Neural progenitor cell (in vitro differentiated cells): Measurements from ENCODE around the gene BTG2. TPM values are rescaled to one million over a fixed set of nuclear protein-coding genes. Genes with fewer than 3 reads are reported as not detected.
"Not testable (repeated sequence)": the region's sequence is repeated elsewhere in the genome, so short reads cannot be mapped to it uniquely, and the experiment has no call there.

Source experiments
- DNase-seq: peaks from one replicate; pipeline ENCODE4 v3.0.0-alpha.2; 2016; ENCODE audit warnings: low spot score
- H2AFZ ChIP-seq: fragments of 200-600 bp; sonication (generic); replicated peaks from 2 replicates; pipeline ENCODE4 v1.6.1; 2016; ENCODE audit warnings: antibody characterized with exemption
- H3F3A ChIP-seq: fragments of 200-600 bp; sonication (generic); 2 replicates; pipeline ENCODE4 v1.6.1; 2016; ENCODE audit warnings: antibody characterized with exemption, low read depth
- H3K27ac ChIP-seq: fragments of 200-600 bp; sonication (generic); 2 replicates; pipeline ENCODE4 v1.5.1; 2016; ENCODE audit warnings: mild to moderate bottlenecking
- H3K27me3 ChIP-seq: fragments of 200-600 bp; sonication (generic); 2 replicates; pipeline ENCODE4 v1.6.1; 2016; ENCODE audit warnings: mild to moderate bottlenecking, moderate library complexity
- H3K36me3 ChIP-seq: fragments of 200-600 bp; sonication (generic); 2 replicates; pipeline ENCODE4 v1.5.1; 2016
- H3K4me1 ChIP-seq: fragments of 200-600 bp; sonication (generic); 2 replicates; pipeline ENCODE4 v1.6.1; 2016; ENCODE audit warnings: mixed run types
- H3K4me2 ChIP-seq: fragments of 200-600 bp; sonication (generic); 2 replicates; pipeline ENCODE4 v1.6.1; 2016
- H3K4me3 ChIP-seq: fragments of 200-600 bp; sonication (generic); 2 replicates; pipeline ENCODE4 v1.5.1; 2016
- H3K79me2 ChIP-seq: fragments of 200-600 bp; sonication (generic); 2 replicates; pipeline ENCODE4 v1.6.1; 2016; ENCODE audit warnings: low read depth
- H3K9ac ChIP-seq: fragments of 200-600 bp; sonication (generic); 2 replicates; pipeline ENCODE4 v1.6.1; 2016
- H3K9me3 ChIP-seq: fragments of 200-600 bp; sonication (generic); 2 replicates; pipeline ENCODE4 v1.5.1; 2016; ENCODE audit warnings: low read depth
- H4K20me1 ChIP-seq: fragments of 200-600 bp; sonication (generic); 2 replicates; pipeline ENCODE4 v1.6.1; 2016; ENCODE audit warnings: low read depth
- H3K27ac Mint-ChIP-seq: 3 replicates; pipeline ENCODE4 v1.8.0; 2021; ENCODE audit warnings: mixed read lengths
- H3K27me3 Mint-ChIP-seq: 2 replicates; pipeline ENCODE4 v1.8.0; 2022; ENCODE audit warnings: low read depth, mild to moderate bottlenecking, inconsistent platforms, moderate library complexity, mixed read lengths; ENCODE audit not compliant: insufficient read depth
- H3K36me3 Mint-ChIP-seq: 3 replicates; pipeline ENCODE4 v1.8.0; 2021; ENCODE audit warnings: mixed read lengths
- H3K4me1 Mint-ChIP-seq: 3 replicates; pipeline ENCODE4 v1.8.0; 2021; ENCODE audit warnings: mixed read lengths
- H3K4me3 Mint-ChIP-seq: 3 replicates; pipeline ENCODE4 v1.8.0; 2021; ENCODE audit warnings: mild to moderate bottlenecking, moderate library complexity, mixed read lengths
- H3K9me3 Mint-ChIP-seq: 3 replicates; pipeline ENCODE4 v1.8.0; 2020; ENCODE audit warnings: mixed read lengths
- CTCF ChIP-seq: fragments of 200-600 bp; sonication (generic); IDR thresholded peaks from 2 replicates; pipeline ENCODE4 v1.5.1; 2017; ENCODE audit warnings: antibody characterized with exemption, mild to moderate bottlenecking
- EZH2 ChIP-seq: fragments of 200-600 bp; sonication (generic); IDR thresholded peaks from 2 replicates; pipeline ENCODE4 v1.6.1; 2017; ENCODE audit warnings: antibody characterized with exemption, mild to moderate bottlenecking, moderate library complexity
- EZH2phosphoT487 ChIP-seq: fragments of 200-600 bp; sonication (generic); IDR thresholded peaks from 2 replicates; pipeline ENCODE4 v1.6.1; 2017; ENCODE audit warnings: antibody characterized with exemption
- total RNA-seq: library from RNA; depleted of rRNA; stranded (reverse); fragments of >200 nt; gene quantifications from 2 replicates; pipeline ENCODE4 v1.2.3, GENCODE V29; 2015; ENCODE audit warnings: low replicate concordance

Gene BTG2
- total RNA-seq, 1 donor from 2014 or later = 26.5 TPM

GRCh38 chr1:203308328-203308922, 3.1 kb downstream of the BTG2 start:
- Histone ChIP-seq H3K36me3 (no peaks in the 10 kb centered on the region), H3K27me3 (peaks cover 91% of the 10 kb centered on the region), H3K9me3 (no peaks in the 10 kb centered on the region), H3K27ac (no peak overlapping the region), H3K4me2 (peak overlapping the region; percentile 99), H4K20me1 (peaks cover 52% of the 10 kb centered on the region), H3K9ac (no peak overlapping the region), H2AFZ (no peak overlapping the region), H3K4me3 (peak overlapping the region; percentile 87), H3K79me2 (peaks cover 31% of the 10 kb centered on the region), H3K4me1 (peaks cover 38% of the 10 kb centered on the region), H3F3A (peaks cover 31% of the 10 kb centered on the region)
- Mint-ChIP-seq H3K4me1 (peaks cover 47% of the 10 kb centered on the region), H3K27me3 (peaks cover 20% of the 10 kb centered on the region), H3K4me3 (peak overlapping the region; percentile 83), H3K9me3 (no peaks in the 10 kb centered on the region), H3K36me3 (peaks cover 6% of the 10 kb centered on the region), H3K27ac (no peak overlapping the region)
- no peak for TF ChIP-seq EZH2
- no peak for TF ChIP-seq CTCF
- TF ChIP-seq EZH2phosphoT487 = no peak
- peak; percentile 40 for DNase-seq

GRCh38 chr1:203308923-203309331, 3.6 kb downstream of the BTG2 start:
- Histone ChIP-seq H3K4me3 (peak overlapping the region; percentile 87), H3K4me2 (peak overlapping the region; percentile 99), H3F3A (peaks cover 30% of the 10 kb centered on the region), H2AFZ (no peak overlapping the region), H3K4me1 (peaks cover 38% of the 10 kb centered on the region), H3K9me3 (no peaks in the 10 kb centered on the region), H3K79me2 (peaks cover 31% of the 10 kb centered on the region), H3K27ac (no peak overlapping the region), H3K27me3 (peaks cover 88% of the 10 kb centered on the region), H4K20me1 (peaks cover 52% of the 10 kb centered on the region), H3K9ac (no peak overlapping the region), H3K36me3 (no peaks in the 10 kb centered on the region)
- Mint-ChIP-seq H3K4me3 (no peak overlapping the region), H3K4me1 (peaks cover 46% of the 10 kb centered on the region), H3K9me3 (no peaks in the 10 kb centered on the region), H3K27me3 (peaks cover 20% of the 10 kb centered on the region), H3K27ac (no peak overlapping the region), H3K36me3 (peaks cover 6% of the 10 kb centered on the region)
- TF ChIP-seq EZH2phosphoT487 = no peak
- no peak for TF ChIP-seq CTCF
- DNase-seq = no peak

GRCh38 chr1:203311368-203312301, 6.3 kb downstream of the BTG2 start:
- Histone ChIP-seq H3K27me3 (peaks cover 77% of the 10 kb centered on the region), H3K9ac (no peak overlapping the region), H3K4me3 (no peak overlapping the region), H3K9me3 (no peaks in the 10 kb centered on the region), H3K4me1 (peaks cover 32% of the 10 kb centered on the region), H3K36me3 (no peaks in the 10 kb centered on the region), H3K4me2 (no peak overlapping the region), H3K79me2 (peaks cover 21% of the 10 kb centered on the region), H2AFZ (no peak overlapping the region), H3K27ac (no peak overlapping the region), H3F3A (peaks cover 27% of the 10 kb centered on the region), H4K20me1 (peaks cover 45% of the 10 kb centered on the region)
- H3K27ac Mint-ChIP-seq = no peak overlapping the region
- TF ChIP-seq CTCF = no peak
- TF ChIP-seq EZH2phosphoT487 = no peak
- TF ChIP-seq EZH2 = no peak
- peaks cover 13% of the 10 kb centered on the region for H3K27me3 Mint-ChIP-seq
- no peak for DNase-seq
- H3K9me3 Mint-ChIP-seq = peaks cover 3% of the 10 kb centered on the region
- peaks cover 38% of the 10 kb centered on the region for H3K4me1 Mint-ChIP-seq
- H3K36me3 Mint-ChIP-seq = peaks cover 5% of the 10 kb centered on the region
- no peak overlapping the region for H3K4me3 Mint-ChIP-seq

- H3K79me2 ChIP-seq, H3K9me3 Mint-ChIP-seq, H2AFZ ChIP-seq, H3K4me2 ChIP-seq, H3K9ac ChIP-seq, H3K9me3 ChIP-seq, H3K36me3 Mint-ChIP-seq, H3F3A ChIP-seq, H3K27ac ChIP-seq, H3K27me3 Mint-ChIP-seq, H3K36me3 ChIP-seq, DNase-seq, H3K4me1 ChIP-seq, H3K4me3 Mint-ChIP-seq, H3K4me3 ChIP-seq: not testable (repeated sequence)
- H3K27ac Mint-ChIP-seq = peak overlapping the region; percentile 32
- Histone ChIP-seq H3K27me3 (peaks cover 76% of the 10 kb centered on the region), H4K20me1 (peaks cover 20% of the 10 kb centered on the region)
- H3K4me1 Mint-ChIP-seq = peaks cover 18% of the 10 kb centered on the region
Measured at GRCh38 chr1:203314025-203314759, 8.9 kb downstream of the BTG2 start.
